A673 (cell line): Measurements from ENCODE around the gene NUDT14. TPM values are rescaled to one million over a fixed set of nuclear protein-coding genes. Genes with fewer than 3 reads are reported as not detected.

Experiments
- BruUV-seq: library from RNA; stranded (reverse); fragments of 400-500 nt; replicated peaks from 2 replicates; lab custom pipeline; 2021; lab: Mats Ljungman, UMichigan
- CTCF ChIA-PET: fragments of 300-600 bp; sonication (Branson Sonifier 250); formaldehyde crosslinking; loops from one replicate; lab custom pipeline; 2022; ENCODE audit warnings: antibody characterized with exemption; lab: Charles Lee
- POLR2A ChIA-PET: fragments of 300-600 bp; sonication (Branson Sonifier 250); formaldehyde crosslinking; loops from one replicate; lab custom pipeline; 2022; ENCODE audit warnings: antibody characterized with exemption; ENCODE audit not compliant: low non-redundant PET; lab: Charles Lee
- DNase-seq: peaks from one replicate; pipeline ENCODE4 v3.0.0-alpha.2; 2015; ENCODE audit warnings: low spot score
- H3K27ac ChIP-seq: fragments of 200-600 bp; sonication (generic); 2 replicates; pipeline ENCODE4 v1.5.1; 2016; ENCODE audit warnings: mixed run types, low read depth, mild to moderate bottlenecking, mixed read lengths, antibody characterized with exemption, low read length; ENCODE audit not compliant: poor library complexity, severe bottlenecking
- H3K27me3 ChIP-seq: fragments of 200-600 bp; sonication (generic); replicated peaks from 2 replicates; pipeline ENCODE4 v1.6.1; 2017; ENCODE audit warnings: mixed run types, low read depth, mild to moderate bottlenecking, mixed read lengths, antibody characterized with exemption, low read length; ENCODE audit not compliant: insufficient read depth, poor library complexity
- H3K36me3 ChIP-seq: fragments of 200-600 bp; sonication (generic); 2 replicates; pipeline ENCODE4 v1.6.1; 2016; ENCODE audit warnings: mixed run types, mild to moderate bottlenecking, mixed read lengths, antibody characterized with exemption, low read length; ENCODE audit not compliant: insufficient read depth, poor library complexity, severe bottlenecking
- H3K4me1 ChIP-seq: fragments of 200-600 bp; sonication (generic); 2 replicates; pipeline ENCODE4 v1.6.1; 2017; ENCODE audit warnings: mixed run types, mild to moderate bottlenecking, mixed read lengths, antibody characterized with exemption, low read length; ENCODE audit not compliant: insufficient read depth, poor library complexity, severe bottlenecking
- H3K4me3 ChIP-seq: fragments of 200-600 bp; sonication (generic); 2 replicates; pipeline ENCODE4 v1.5.1; 2016; ENCODE audit warnings: low read depth, mixed run types, mild to moderate bottlenecking, mixed read lengths, low read length; ENCODE audit not compliant: poor library complexity, severe bottlenecking
- H3K9me3 ChIP-seq: fragments of 200-600 bp; sonication (generic); 2 replicates; pipeline ENCODE4 v1.6.1; 2016; ENCODE audit warnings: mixed run types, low read depth, mild to moderate bottlenecking, mixed read lengths, antibody characterized with exemption, low read length; ENCODE audit not compliant: poor library complexity, severe bottlenecking
- CTCF ChIP-seq: fragments of 300-800, 200-600 bp; sonication (generic); conservative IDR thresholded peaks from 2 replicates; pipeline ENCODE4 v1.5.1; 2017; ENCODE audit warnings: low read depth, mild to moderate bottlenecking, antibody characterized with exemption, low read length, moderate library complexity, mixed read lengths
- EZH2 ChIP-seq: fragments of 200-600 bp; sonication (generic); IDR thresholded peaks from 2 replicates; pipeline ENCODE4 v1.6.1; 2017; ENCODE audit warnings: borderline replicate concordance, low read depth, mild to moderate bottlenecking, mixed read lengths, antibody characterized with exemption, low read length; ENCODE audit not compliant: poor library complexity, severe bottlenecking
- intact Hi-C: fragments of 100-400 bp; cut with micrococcal nuclease; formaldehyde crosslinking; loops from one replicate; pipeline ENCODE4 v1.10.0; 2022; ENCODE audit not compliant: unreplicated experiment
- total RNA-seq: library from RNA; stranded (reverse); gene quantifications from 2 replicates; pipeline ENCODE4 v1.2.3, GENCODE V29; 2021

NUDT14 gene
- total RNA-seq, 1 experiment from 2014 or later: 30.8 TPM

DNA sequence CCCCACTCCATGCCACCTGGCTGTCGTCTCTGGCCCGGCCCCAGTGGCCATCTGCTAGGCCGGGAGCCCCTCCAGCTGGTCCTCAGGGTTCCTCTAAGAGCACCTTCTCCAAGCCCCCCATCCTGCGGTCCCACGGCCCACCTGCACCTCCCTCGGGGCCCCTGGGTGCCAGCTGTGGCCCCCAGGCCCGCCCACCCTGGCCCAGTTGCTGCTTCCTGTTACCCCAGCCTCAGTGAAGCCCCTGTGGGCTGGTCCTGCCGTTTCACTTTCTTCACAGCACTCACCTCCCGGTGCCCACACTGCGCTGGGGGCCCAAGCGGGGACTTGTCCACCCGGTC, 27.6 kb upstream of the NUDT14 start:
- Histone ChIP-seq H3K36me3 (no peaks in the 10 kb centered on the region), H3K27ac (no peak overlapping the region), H3K4me1 (no peaks in the 10 kb centered on the region), H3K9me3 (no peaks in the 10 kb centered on the region), H3K4me3 (no peak overlapping the region), H3K27me3 (no peaks in the 10 kb centered on the region)
- intact Hi-C loops: no loop called here
- no peak for TF ChIP-seq CTCF
- no peak for TF ChIP-seq EZH2
- no TSS peak for BruUV-seq
- CTCF ChIA-PET: no interaction called here
- no peak for DNase-seq
- POLR2A ChIA-PET: no interaction called here

- Histone ChIP-seq H3K36me3 (no peaks in the 10 kb centered on the region), H3K27ac (no peak overlapping the region), H3K9me3 (no peaks in the 10 kb centered on the region), H3K4me3 (no peak overlapping the region), H3K4me1 (peaks cover 2% of the 10 kb centered on the region), H3K27me3 (no peaks in the 10 kb centered on the region)
- TF ChIP-seq EZH2 (no peak), CTCF (no peak)
- intact Hi-C loops: no loop called here
- ChIA-PET POLR2A (no interaction called here), CTCF (no interaction called here)
- DNase-seq: no peak
- BruUV-seq: no TSS peak
Measured at GRCh38 chr14:105207996-105208737, 27.1 kb upstream of the NUDT14 start.

DNA sequence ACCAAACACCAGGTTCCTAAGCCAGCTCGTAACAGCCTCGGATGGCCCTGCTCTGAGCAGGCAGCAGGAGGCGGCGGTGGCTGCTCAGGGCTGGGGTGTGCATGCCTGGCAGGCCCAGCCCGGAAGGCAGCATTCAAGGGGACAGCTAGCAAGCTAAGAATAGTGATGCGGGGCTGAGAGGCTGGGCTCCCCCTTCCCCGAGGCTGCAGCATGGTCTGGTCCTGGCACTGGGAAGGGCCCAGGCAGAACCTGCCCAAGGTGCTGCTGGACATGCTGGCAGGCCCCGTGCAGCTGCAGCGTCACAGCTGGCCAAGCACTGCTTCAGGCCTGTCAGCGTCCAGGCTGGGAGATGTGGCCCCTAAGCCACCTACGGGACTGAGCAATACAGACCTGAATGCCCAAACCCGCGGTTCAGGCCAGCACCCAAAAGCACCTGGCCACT, 26.4 kb upstream of the NUDT14 start:
- Histone ChIP-seq H3K27me3 (no peaks in the 10 kb centered on the region), H3K4me1 (peaks cover 4% of the 10 kb centered on the region), H3K9me3 (no peaks in the 10 kb centered on the region), H3K27ac (no peak overlapping the region), H3K36me3 (no peaks in the 10 kb centered on the region), H3K4me3 (no peak overlapping the region)
- ChIA-PET CTCF (no interaction called here), POLR2A (no interaction called here)
- no TSS peak for BruUV-seq
- TF ChIP-seq CTCF (no peak; the same call in 1 of the 2 replicates), EZH2 (no peak)
- DNase-seq: peak; percentile 41
- intact Hi-C loops: no loop called here
